AG10803 (cell line): ENCODE measurements around the gene PLK5.

Experiments used
- DNase-seq: peaks from one replicate; pipeline ENCODE4 v3.0.0; 2010; ENCODE audit warnings: low read depth
- H3K4me3 ChIP-seq: 2 replicates; pipeline ENCODE4 v1.5.1; 2011; ENCODE audit warnings: mild to moderate bottlenecking, low read length, control low read depth
- CTCF ChIP-seq: conservative IDR thresholded peaks from 2 replicates; pipeline ENCODE4 v1.5.1; 2011; ENCODE audit warnings: mild to moderate bottlenecking, low read length, control low read depth, inconsistent platforms

Gene PLK5

GRCh38 chr19:1574354-1575136 is 50.7 kb downstream of the PLK5 start:
- no peak overlapping the region for H3K4me3 ChIP-seq
- no peak for TF ChIP-seq CTCF
- DNase-seq = no peak

GRCh38 chr19:1575323-1576241 is 51.7 kb downstream of the PLK5 start:
- DNase-seq = no peak
- H3K4me3 ChIP-seq = no peak overlapping the region
- TF ChIP-seq CTCF = no peak

GRCh38 chr19:1576242-1577089 is 52.6 kb downstream of the PLK5 start:
- H3K4me3 ChIP-seq = no peak overlapping the region
- TF ChIP-seq CTCF = no peak
- no peak for DNase-seq

- no peak for DNase-seq
- no peak overlapping the region for H3K4me3 ChIP-seq
- no peak for TF ChIP-seq CTCF
These were observed 53.4 kb downstream of the PLK5 start for GRCh38 chr19:1577090-1577928.

- DNase-seq = no peak
- TF ChIP-seq CTCF = no peak
- no peak overlapping the region for H3K4me3 ChIP-seq
These were observed 54.2 kb downstream of the PLK5 start for GRCh38 chr19:1577929-1578618.

- DNase-seq = no peak
- no peak overlapping the region for H3K4me3 ChIP-seq
- no peak for TF ChIP-seq CTCF
These were observed 55.3 kb downstream of the PLK5 start for GRCh38 chr19:1579222-1579621.
